ENCODE results near the gene CCR8.
"Not testable (repeated sequence)": the region's sequence is repeated elsewhere in the genome, so short reads cannot be mapped to it uniquely, and the experiment has no call there.

Gene CCR8

DNA sequence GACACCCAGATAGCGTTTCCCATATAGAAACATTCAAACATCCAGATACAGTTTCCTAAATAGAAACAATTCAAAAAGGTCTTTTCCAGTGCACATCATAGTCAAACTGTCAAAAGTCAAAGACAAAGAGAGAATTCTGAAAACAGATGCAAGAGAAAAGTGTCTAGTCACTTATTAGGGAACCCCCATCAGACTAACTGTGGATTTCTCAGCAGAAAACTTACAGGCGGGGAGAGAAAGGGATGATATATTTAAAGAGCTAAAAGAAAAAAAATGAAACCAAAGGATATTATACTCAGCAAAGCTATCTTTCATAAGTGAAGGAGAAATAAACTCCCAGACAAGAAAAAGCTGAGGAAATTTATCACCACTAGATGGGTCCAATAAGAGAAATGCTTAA, 27.3 kb upstream of the CCR8 start:
- in situ Hi-C loops (cut with MboI; ENCODE audit: low pct_unique_long_range_greater_than_20kb, low sequenced_read_pairs, unreplicated experiment), result no loop called here
- TF ChIP-seq, protein P1, sequence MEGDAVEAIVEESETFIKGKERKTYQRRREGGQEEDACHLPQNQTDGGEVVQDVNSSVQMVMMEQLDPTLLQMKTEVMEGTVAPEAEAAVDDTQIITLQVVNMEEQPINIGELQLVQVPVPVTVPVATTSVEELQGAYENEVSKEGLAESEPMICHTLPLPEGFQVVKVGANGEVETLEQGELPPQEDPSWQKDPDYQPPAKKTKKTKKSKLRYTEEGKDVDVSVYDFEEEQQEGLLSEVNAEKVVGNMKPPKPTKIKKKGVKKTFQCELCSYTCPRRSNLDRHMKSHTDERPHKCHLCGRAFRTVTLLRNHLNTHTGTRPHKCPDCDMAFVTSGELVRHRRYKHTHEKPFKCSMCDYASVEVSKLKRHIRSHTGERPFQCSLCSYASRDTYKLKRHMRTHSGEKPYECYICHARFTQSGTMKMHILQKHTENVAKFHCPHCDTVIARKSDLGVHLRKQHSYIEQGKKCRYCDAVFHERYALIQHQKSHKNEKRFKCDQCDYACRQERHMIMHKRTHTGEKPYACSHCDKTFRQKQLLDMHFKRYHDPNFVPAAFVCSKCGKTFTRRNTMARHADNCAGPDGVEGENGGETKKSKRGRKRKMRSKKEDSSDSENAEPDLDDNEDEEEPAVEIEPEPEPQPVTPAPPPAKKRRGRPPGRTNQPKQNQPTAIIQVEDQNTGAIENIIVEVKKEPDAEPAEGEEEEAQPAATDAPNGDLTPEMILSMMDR (IDR thresholded peaks at IDR 0.05; ENCODE audit: extremely low read depth, insufficient read depth, missing control alignments), result no peak
- no peak for DNase-seq (ENCODE audit: low spot score)

DNA sequence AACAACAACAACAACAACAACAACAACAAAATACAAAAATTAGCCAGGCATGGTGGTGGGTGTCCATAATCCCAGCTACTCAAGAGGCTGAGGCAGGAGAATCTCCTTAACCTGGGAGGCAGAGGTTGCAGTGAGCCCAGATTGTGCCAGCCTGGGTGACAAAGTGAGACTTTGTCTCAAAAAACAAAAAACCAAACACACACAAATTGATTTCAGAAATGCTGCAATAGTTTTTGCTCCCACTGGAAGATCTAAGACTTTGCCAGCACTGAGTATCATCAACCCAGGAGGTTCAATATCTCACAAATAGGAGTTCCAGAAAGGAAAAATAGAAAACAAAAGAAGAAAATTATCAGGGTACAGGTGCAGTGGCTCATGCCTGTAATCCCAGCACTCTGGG, 16.2 kb upstream of the CCR8 start:
- no peak for DNase-seq (ENCODE audit: low spot score)
- TF ChIP-seq, protein P1 (IDR thresholded peaks at IDR 0.05; ENCODE audit: extremely low read depth, insufficient read depth, missing control alignments), result no peak
- in situ Hi-C loops (cut with MboI; ENCODE audit: low pct_unique_long_range_greater_than_20kb, low sequenced_read_pairs, unreplicated experiment), result no loop called here

DNA sequence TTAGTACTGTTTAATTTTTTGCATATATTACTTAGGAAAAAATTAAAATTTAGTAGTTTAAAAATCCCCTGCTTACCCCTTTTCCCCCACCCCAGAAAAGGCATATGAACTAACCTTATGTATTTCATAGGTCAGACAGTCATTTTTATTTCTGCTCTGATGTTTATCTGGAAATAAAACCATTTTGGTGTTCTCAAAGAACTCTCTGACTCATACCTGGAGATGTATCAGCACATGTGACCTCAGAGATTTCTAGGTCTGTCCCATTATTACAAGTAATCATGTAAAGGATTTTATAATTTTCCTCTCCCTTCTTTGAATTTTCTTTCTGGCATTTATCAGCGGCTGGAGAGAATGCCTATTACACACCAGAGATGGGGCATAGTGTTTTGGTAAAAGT, 14.1 kb upstream of the CCR8 start:
- TF ChIP-seq, protein P1 (IDR thresholded peaks at IDR 0.05; ENCODE audit: extremely low read depth, insufficient read depth, missing control alignments), result no peak
- in situ Hi-C loops (cut with MboI; ENCODE audit: low pct_unique_long_range_greater_than_20kb, low sequenced_read_pairs, unreplicated experiment), result no loop called here
- no peak for DNase-seq (ENCODE audit: low spot score)

DNA sequence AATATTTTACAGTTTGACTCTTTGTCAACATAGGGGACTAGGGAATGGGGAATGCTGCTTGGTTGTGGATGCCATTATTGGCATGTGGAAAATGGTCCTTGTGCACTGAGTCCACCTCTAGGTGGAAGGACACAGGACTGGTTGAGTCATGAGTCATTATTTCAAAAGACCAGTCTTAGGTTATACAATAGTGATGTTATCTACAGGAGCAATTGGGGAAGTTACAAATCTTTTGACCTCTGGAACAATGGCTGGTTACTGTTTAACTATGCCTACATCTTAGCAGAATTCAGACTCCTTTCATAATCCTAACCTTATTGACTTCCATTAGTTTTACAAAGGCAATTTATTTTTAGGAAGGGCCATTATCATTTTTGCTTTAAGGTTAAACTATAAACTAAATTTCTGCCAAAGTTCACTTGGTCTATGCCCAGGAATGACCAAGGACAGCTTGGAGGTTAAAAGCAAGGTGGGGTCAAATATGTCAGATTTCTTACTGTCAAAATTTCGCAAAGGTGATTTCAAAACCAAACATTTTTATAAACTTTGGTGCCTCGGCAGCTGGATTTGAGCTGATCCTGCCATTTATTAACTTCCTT, 11.8 kb upstream of the CCR8 start:
- no peak for DNase-seq (ENCODE audit: low spot score)
- in situ Hi-C loops (cut with MboI; ENCODE audit: low pct_unique_long_range_greater_than_20kb, low sequenced_read_pairs, unreplicated experiment), result no loop called here
- TF ChIP-seq, protein P1 (IDR thresholded peaks at IDR 0.05; ENCODE audit: extremely low read depth, insufficient read depth, missing control alignments), result no peak

DNA sequence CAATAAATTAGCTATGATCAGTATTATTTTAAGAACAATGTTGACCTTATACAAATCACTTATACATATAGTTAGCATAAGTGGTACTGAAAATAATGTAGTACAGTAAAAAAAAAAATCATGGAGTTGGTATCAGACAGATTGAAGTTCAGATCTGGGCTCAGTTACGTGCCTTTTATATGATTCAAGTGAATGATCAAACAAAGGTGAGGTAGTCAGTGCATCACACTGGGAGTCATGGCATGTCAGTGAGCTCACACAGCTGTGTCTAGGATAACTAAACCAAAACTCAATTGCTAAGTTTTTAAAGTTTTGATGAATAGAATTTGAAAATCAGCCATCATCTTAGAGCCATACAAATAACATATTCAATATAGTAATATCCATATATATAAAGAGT, 11.2 kb upstream of the CCR8 start:
- in situ Hi-C loops (cut with MboI; ENCODE audit: low pct_unique_long_range_greater_than_20kb, low sequenced_read_pairs, unreplicated experiment), result no loop called here

DNA sequence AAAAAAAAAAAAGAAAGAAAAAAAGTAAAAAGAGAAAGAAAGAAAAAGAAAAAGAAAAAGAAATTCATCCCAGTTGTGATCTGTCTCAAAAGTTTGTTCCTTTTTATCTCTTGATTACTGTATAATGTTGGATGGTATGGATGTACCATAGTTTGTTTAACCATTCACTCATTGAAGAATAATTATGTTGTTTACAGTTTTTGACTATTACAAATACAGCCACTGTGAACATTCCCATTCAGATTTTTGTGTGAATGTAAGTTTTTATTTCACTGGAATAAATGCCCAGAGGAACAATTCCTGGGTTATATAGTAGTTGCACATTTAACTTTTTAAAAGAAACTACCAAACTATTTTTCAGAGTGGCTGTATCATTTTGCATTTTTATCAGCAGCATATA, 10.3 kb upstream of the CCR8 start:
- in situ Hi-C loops (cut with MboI; ENCODE audit: low pct_unique_long_range_greater_than_20kb, low sequenced_read_pairs, unreplicated experiment), result no loop called here
- TF ChIP-seq, protein P1 (IDR thresholded peaks at IDR 0.05; ENCODE audit: extremely low read depth, insufficient read depth, missing control alignments), result no peak
- no peak for DNase-seq (ENCODE audit: low spot score)

More for the DNA sequence above, 11.2 kb upstream of the CCR8 start:
- TF ChIP-seq, protein P1 (IDR thresholded peaks at IDR 0.05; ENCODE audit: extremely low read depth, insufficient read depth, missing control alignments), result no peak
- DNase-seq (ENCODE audit: low spot score), result no peak

DNA sequence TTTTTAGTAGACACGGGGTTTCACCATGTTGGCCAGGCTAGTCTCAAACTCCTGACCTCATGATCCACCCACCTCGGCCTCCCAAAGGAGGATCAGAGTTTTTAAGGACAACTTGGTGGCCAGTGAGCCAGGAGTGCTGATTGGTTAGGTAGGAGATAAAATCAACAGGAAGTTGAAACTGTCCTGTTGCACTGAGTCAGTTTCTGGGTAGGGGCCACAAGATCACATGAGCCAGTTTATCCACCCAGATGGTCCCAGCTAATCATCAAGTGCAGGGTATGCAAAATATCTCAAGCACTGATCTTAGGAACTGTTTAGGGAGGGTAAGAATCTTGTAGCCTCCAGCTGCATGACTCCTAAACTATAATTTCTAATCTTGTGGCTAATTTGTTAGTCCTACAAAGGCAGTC, 7.9 kb upstream of the CCR8 start:
- in situ Hi-C loops (cut with MboI; ENCODE audit: low pct_unique_long_range_greater_than_20kb, low sequenced_read_pairs, unreplicated experiment); DNase-seq (ENCODE audit: low spot score): not testable (repeated sequence)

DNA sequence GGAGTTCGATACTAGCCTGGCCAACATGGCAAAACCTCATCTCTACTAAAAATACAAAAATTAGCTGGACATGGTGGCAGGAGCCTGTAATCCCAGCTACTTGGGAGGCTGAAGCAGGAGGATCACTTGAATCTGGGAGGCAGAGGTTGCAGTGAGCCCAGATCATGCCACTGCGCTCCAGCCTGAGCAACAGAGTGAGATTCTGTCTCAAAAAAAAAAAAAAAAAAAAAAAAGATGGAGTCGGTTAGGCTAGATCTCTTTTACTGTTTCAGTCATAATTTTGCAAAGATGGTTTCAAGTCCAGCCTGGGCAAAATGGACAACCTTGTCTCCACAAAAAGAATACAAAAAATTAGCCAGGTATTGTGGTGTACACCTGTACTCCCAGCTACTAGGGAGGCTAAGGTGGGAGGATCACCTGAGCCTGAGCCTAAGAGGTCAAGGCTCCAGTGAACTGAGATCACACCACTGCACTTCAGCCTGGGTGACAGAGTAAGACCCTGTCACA, 7.2 kb upstream of the CCR8 start:
- DNase-seq (ENCODE audit: low spot score); in situ Hi-C loops (cut with MboI; ENCODE audit: low pct_unique_long_range_greater_than_20kb, low sequenced_read_pairs, unreplicated experiment): not testable (repeated sequence)

Measured in GM13977 (cell line).